Mesendoderm (in vitro differentiated cells): Measurements from ENCODE around the gene CLECL1.
"Not testable (repeated sequence)": the region's sequence is repeated elsewhere in the genome, so short reads cannot be mapped to it uniquely, and the experiment has no call there.

Source experiments
- DNase-seq: peaks from one replicate; pipeline ENCODE4 v3.0.0; 2013
- H2AK5ac ChIP-seq: 2 replicates; pipeline ENCODE4 v1.6.1; 2013; ENCODE audit warnings: low read length, inconsistent platforms
- H2BK120ac ChIP-seq: 2 replicates; pipeline ENCODE4 v1.6.1; 2013; ENCODE audit warnings: low read depth, mild to moderate bottlenecking, low read length, moderate library complexity, mixed read lengths
- H2BK15ac ChIP-seq: replicated peaks from 2 replicates; pipeline ENCODE4 v1.6.1; 2013; ENCODE audit warnings: low read depth, mild to moderate bottlenecking, moderate library complexity
- H2BK5ac ChIP-seq: 2 replicates; pipeline ENCODE4 v1.6.1; 2013; ENCODE audit warnings: low read length, inconsistent platforms
- H3K18ac ChIP-seq: 2 replicates; pipeline ENCODE4 v1.6.1; 2013; ENCODE audit warnings: mild to moderate bottlenecking, low read length, mixed read lengths
- H3K23ac ChIP-seq: one replicate; pipeline ENCODE4 v1.6.1; 2013; ENCODE audit warnings: low read length
- H3K27ac ChIP-seq: 2 replicates; pipeline ENCODE4 v1.5.1; 2013; ENCODE audit warnings: low read depth, mild to moderate bottlenecking, inconsistent platforms, low read length, moderate library complexity
- H3K27me3 ChIP-seq: 2 replicates; pipeline ENCODE4 v1.6.1; 2013; ENCODE audit warnings: low read length, control low read depth, mild to moderate bottlenecking, inconsistent platforms; ENCODE audit not compliant: insufficient read depth, poor library complexity
- H3K36me3 ChIP-seq: 2 replicates; pipeline ENCODE4 v1.6.1; 2013; ENCODE audit warnings: low read length, inconsistent platforms; ENCODE audit not compliant: control insufficient read depth, insufficient read depth
- H3K4ac ChIP-seq: one replicate; pipeline ENCODE4 v1.6.1; 2013; ENCODE audit warnings: low read depth, mild to moderate bottlenecking, low read length, moderate library complexity
- H3K4me1 ChIP-seq: 2 replicates; pipeline ENCODE4 v1.6.1; 2013; ENCODE audit warnings: low read depth, low read length, inconsistent platforms; ENCODE audit not compliant: control insufficient read depth
- H3K4me2 ChIP-seq: 2 replicates; pipeline ENCODE4 v1.6.1; 2013; ENCODE audit warnings: low read length
- H3K4me3 ChIP-seq: 2 replicates; pipeline ENCODE4 v1.5.1; 2013; ENCODE audit warnings: mild to moderate bottlenecking, low read length
- H3K56ac ChIP-seq: one replicate; pipeline ENCODE4 v1.6.1; 2013; ENCODE audit warnings: low read length
- H3K79me1 ChIP-seq: 2 replicates; pipeline ENCODE4 v1.6.1; 2013; ENCODE audit warnings: low read length, inconsistent platforms
- H3K79me2 ChIP-seq: 2 replicates; pipeline ENCODE4 v1.6.1; 2013; ENCODE audit warnings: mild to moderate bottlenecking, low read length; ENCODE audit not compliant: control insufficient read depth, insufficient read depth
- H3K9ac ChIP-seq: 2 replicates; pipeline ENCODE4 v1.6.1; 2013; ENCODE audit warnings: low read length, inconsistent platforms
- H4K5ac ChIP-seq: one replicate; pipeline ENCODE4 v1.6.1; 2013; ENCODE audit warnings: low read length
- H4K8ac ChIP-seq: one replicate; pipeline ENCODE4 v1.6.1; 2013; ENCODE audit warnings: low read depth, mild to moderate bottlenecking, control low read depth, low read length, moderate library complexity
- WGBS: extraction: QIAGEN DNeasy Blood & Tissue Kit; methylation state at CpG from one replicate; pipeline ENCODE4 v1.1.7; 2013; ENCODE audit warnings: low lambda C conversion rate, missing lambda C conversion rate; ENCODE audit not compliant: insufficient coverage; ENCODE audit errors: extremely low coverage; 5-methylcytosine and 5-hydroxymethylcytosine counted together

Gene CLECL1

DNA sequence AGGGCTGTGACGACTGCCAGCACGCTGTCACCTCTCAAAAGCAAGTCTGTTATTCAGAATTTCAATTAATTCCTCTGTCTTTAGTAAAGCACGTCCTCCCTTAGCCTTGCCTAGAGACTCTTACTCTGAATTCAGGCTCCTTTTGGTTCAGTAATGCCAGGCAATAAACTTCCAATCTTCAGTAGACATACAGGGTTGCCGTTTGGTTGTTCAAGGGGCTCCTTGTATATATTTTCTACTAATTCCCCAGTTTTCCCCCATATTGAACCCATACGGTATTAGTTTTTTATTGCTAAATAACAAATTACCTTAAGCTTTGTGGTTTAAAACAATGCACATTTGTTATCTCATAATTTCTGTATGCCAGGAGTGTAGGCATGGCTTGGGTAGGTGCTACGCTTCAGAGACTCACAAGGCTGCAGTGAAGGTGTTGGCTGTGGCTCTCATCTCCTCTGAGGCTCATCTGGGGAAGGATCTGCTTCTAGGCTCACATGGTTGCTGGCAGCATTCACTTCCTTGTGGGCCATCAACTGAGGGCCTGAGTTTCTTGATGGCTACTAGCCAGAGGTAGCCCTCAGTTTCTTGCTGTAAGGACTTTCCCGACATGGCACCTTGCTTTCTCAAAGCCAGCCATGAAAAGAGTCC, 7.3 kb upstream of the CLECL1 start:
- no peak overlapping the region for H3K56ac ChIP-seq
- H3K36me3 ChIP-seq: no peaks in the 10 kb centered on the region
- H3K4ac ChIP-seq: no peak overlapping the region
- H3K27ac ChIP-seq: no peak overlapping the region
- no peak overlapping the region for H3K9ac ChIP-seq
- no peak overlapping the region for H2BK5ac ChIP-seq
- no peak overlapping the region for H3K4me2 ChIP-seq
- no peaks in the 10 kb centered on the region for H3K79me2 ChIP-seq
- no peak overlapping the region for H2AK5ac ChIP-seq
- H3K27me3 ChIP-seq: no peaks in the 10 kb centered on the region
- H4K8ac ChIP-seq: no peak overlapping the region
- H3K18ac ChIP-seq: no peak overlapping the region
- no peaks in the 10 kb centered on the region for H3K4me1 ChIP-seq
- H3K23ac ChIP-seq: no peak overlapping the region
- no peak overlapping the region for H4K5ac ChIP-seq
- no peak overlapping the region for H2BK15ac ChIP-seq
- DNase-seq: no peak
- no peaks in the 10 kb centered on the region for H3K79me1 ChIP-seq
- no CpG with 5 or more reads among the region's 7 CpGs for WGBS
- H2BK120ac ChIP-seq: no peak overlapping the region
- no peak overlapping the region for H3K4me3 ChIP-seq

DNA sequence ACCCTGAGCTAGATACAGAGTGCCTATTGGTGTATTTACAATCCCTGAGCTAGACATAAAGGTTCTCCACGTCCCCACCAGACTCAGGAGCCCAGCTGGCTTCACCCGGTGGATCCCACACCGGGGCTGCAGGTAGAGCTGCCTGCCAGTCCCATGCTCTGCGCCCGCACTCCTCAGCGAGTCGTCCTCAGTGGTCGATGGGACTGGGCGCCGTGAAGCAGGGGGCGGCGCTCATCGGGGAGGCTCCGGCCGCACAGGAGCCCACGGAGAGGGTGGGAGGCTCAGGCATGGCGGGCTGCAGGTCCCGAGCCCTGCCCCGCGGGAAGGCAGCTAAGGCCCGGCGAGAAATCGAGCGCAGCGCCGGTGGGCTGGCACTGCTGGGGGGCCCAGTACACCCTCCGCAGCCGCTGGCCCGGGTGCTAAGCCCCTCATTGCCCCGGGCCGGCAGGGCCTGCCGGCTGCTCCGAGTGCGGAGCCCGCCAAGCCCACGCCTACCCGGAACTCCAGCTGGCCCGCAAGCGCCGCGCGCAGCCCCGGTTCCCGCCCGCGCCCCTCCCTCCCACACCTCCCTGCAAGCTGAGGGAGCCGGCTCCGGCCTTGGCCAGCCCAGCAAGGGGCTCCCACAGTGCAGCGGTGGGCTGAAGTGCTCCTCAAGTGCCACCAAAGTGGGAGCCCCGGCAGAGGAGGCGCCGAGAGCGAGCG, 6.7 kb upstream of the CLECL1 start:
- not testable (repeated sequence) for H3K79me1 ChIP-seq, H3K9ac ChIP-seq, H3K4me2 ChIP-seq, H2BK15ac ChIP-seq, H3K23ac ChIP-seq, DNase-seq, H3K79me2 ChIP-seq, H2BK5ac ChIP-seq, H4K8ac ChIP-seq, H3K4me3 ChIP-seq, H3K56ac ChIP-seq, H3K27me3 ChIP-seq, H3K27ac ChIP-seq, H2AK5ac ChIP-seq, H3K4ac ChIP-seq, H3K4me1 ChIP-seq, H3K18ac ChIP-seq, H3K36me3 ChIP-seq, H4K5ac ChIP-seq, H2BK120ac ChIP-seq
- WGBS: no CpG with 5 or more reads among the region's 54 CpGs

DNA sequence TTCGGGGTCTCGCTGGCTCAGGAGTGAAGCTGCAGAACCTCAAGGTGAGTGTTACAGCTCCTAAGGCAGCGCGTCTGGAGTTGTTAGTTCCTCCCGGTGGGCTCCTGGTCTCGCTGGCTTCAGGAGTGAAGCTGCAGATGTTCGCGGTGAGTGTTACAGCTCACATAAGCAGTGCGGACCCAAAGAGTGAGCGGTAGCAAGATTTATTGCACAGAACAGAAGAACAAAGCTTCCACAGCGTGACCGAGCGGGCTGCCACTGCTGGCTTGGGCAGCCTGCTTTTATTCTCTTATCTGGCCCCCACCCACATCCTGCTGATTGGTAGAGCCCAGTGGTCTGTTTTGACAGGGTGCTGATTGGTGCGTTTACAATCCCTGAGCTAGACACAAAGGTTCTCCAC, 6.0 kb upstream of the CLECL1 start:
- H3K79me1 ChIP-seq, DNase-seq, H3K9ac ChIP-seq, H3K4me2 ChIP-seq, H3K56ac ChIP-seq, H3K27me3 ChIP-seq, H4K5ac ChIP-seq, H3K18ac ChIP-seq, H3K4ac ChIP-seq, H3K79me2 ChIP-seq, H3K4me1 ChIP-seq, H2BK5ac ChIP-seq, H2AK5ac ChIP-seq, H3K23ac ChIP-seq, H3K36me3 ChIP-seq, H2BK15ac ChIP-seq, H2BK120ac ChIP-seq, H4K8ac ChIP-seq, H3K4me3 ChIP-seq, H3K27ac ChIP-seq: not testable (repeated sequence)
- no CpG with 5 or more reads among the region's 14 CpGs for WGBS

DNA sequence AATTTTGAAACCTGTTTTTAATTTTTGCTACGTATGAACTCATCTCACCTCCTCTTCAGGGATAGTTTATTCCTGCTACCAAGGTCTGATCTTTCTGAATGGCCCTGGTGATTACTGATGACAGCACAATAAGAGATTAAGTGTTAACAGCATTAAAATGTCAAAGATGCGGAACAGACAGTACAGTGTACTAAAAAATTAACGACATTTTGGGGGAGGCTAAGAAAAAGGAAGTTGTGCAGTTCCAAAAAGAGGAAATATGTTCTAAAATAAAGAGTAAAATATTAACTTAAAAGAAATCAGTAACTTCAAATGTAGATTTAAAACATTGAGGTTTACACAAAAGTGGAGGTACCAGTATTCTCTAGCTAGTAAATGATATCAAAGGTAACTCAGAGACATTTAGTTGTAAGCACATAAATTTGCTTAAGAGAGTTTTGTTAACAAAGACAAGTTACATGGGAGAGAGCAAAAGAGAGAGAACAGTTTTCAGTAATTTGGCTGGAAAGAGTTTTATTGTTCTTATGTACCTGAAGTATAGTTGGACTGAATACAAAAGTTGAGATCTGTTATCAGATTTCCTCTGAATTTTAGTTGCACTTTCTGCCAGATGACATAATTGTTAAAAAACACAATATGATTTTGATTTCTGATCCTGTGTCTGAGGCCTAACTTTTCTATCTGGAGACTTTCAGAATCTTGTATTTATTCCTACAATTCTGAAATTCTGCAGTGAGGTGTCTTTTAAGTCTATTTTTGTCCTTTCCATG, 4.2 kb upstream of the CLECL1 start:
- no peak overlapping the region for H3K23ac ChIP-seq
- H3K79me1 ChIP-seq: no peaks in the 10 kb centered on the region
- no peak overlapping the region for H2BK5ac ChIP-seq
- H3K36me3 ChIP-seq: no peaks in the 10 kb centered on the region
- no CpG with 5 or more reads among the region's 3 CpGs for WGBS
- no peak overlapping the region for H2BK120ac ChIP-seq
- no peak for DNase-seq
- H3K27me3 ChIP-seq: no peaks in the 10 kb centered on the region
- H4K8ac ChIP-seq: no peak overlapping the region
- no peak overlapping the region for H3K9ac ChIP-seq
- no peaks in the 10 kb centered on the region for H3K79me2 ChIP-seq
- H3K18ac ChIP-seq: no peak overlapping the region
- no peak overlapping the region for H3K27ac ChIP-seq
- no peak overlapping the region for H3K56ac ChIP-seq
- no peak overlapping the region for H4K5ac ChIP-seq
- H3K4me3 ChIP-seq: no peak overlapping the region
- H2BK15ac ChIP-seq: no peak overlapping the region
- H3K4ac ChIP-seq: no peak overlapping the region
- H2AK5ac ChIP-seq: no peak overlapping the region
- no peaks in the 10 kb centered on the region for H3K4me1 ChIP-seq
- H3K4me2 ChIP-seq: no peak overlapping the region

DNA sequence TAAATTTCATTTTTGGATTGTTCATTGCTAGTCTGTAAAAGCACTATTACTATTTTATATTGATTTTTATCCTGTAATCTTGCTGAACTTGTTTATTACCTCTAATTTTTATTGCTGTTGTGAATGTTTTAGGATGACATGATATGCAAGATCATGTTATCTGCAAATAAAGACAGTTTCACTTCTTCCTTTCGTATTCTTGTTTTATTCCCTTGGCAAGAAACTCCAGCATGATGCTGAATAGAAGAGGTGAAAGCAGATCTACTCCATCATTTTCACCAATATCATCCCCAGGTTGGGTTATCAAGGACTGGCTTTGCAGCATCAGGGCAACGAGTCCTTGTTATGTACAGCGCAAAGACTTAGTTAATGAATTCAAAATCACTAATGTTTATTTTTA, 2.7 kb upstream of the CLECL1 start:
- no peak overlapping the region for H2BK15ac ChIP-seq
- no CpG with 5 or more reads among the region's 3 CpGs for WGBS
- no peak overlapping the region for H3K9ac ChIP-seq
- H3K27me3 ChIP-seq: no peaks in the 10 kb centered on the region
- no peak overlapping the region for H2BK120ac ChIP-seq
- H3K18ac ChIP-seq: no peak overlapping the region
- H4K8ac ChIP-seq: no peak overlapping the region
- no peak overlapping the region for H3K27ac ChIP-seq
- no peak for DNase-seq
- no peak overlapping the region for H3K23ac ChIP-seq
- no peak overlapping the region for H4K5ac ChIP-seq
- H2AK5ac ChIP-seq: no peak overlapping the region
- no peak overlapping the region for H3K4me2 ChIP-seq
- H3K4me1 ChIP-seq: no peaks in the 10 kb centered on the region
- no peaks in the 10 kb centered on the region for H3K79me2 ChIP-seq
- H3K36me3 ChIP-seq: no peaks in the 10 kb centered on the region
- no peak overlapping the region for H3K4me3 ChIP-seq
- H3K79me1 ChIP-seq: no peaks in the 10 kb centered on the region
- H2BK5ac ChIP-seq: no peak overlapping the region
- H3K4ac ChIP-seq: no peak overlapping the region
- H3K56ac ChIP-seq: no peak overlapping the region
